BJ (cell line): Measurements from ENCODE around the gene ZDHHC18. TPM values are rescaled to one million over a fixed set of nuclear protein-coding genes. Genes with fewer than 3 reads are reported as not detected.

ENCODE experiments used
- CTCF ChIA-PET: fragments of 350-600 bp; formaldehyde crosslinking; extraction: SDS; loops from one replicate; lab custom pipeline; 2021; ENCODE audit warnings: antibody characterized with exemption, inconsistent platforms; lab: Yijun Ruan, JAX
- POLR2A ChIA-PET: fragments of 300-600 bp; sonication (Branson Sonifier 250); formaldehyde crosslinking; extraction: SDS; loops from one replicate; lab custom pipeline; 2021; ENCODE audit warnings: antibody characterized with exemption; lab: Charles Lee
- DNase-seq: peaks from one replicate; pipeline ENCODE4 v3.0.0-alpha.2; 2011; ENCODE audit warnings: low read depth
- H3K27me3 ChIP-seq: 2 replicates; pipeline ENCODE4 v1.6.0; 2011; ENCODE audit warnings: low read length; ENCODE audit not compliant: control insufficient read depth, insufficient read depth
- H3K36me3 ChIP-seq: 2 replicates; pipeline ENCODE4 v1.5.1; 2011; ENCODE audit warnings: low read length; ENCODE audit not compliant: control insufficient read depth, insufficient read depth
- H3K4me3 ChIP-seq: 2 replicates; pipeline ENCODE4 v1.5.1; 2011; ENCODE audit warnings: low read depth, mild to moderate bottlenecking, control low read depth, low read length
- polyA plus RNA-seq: library from polyadenylated mRNA; depleted of rRNA; stranded (reverse); fragments of >200 nt; gene quantifications from 2 replicates; pipeline ENCODE4 v1.2.3, GENCODE V29; 2011; rRNA removed
- small RNA-seq: library from RNA; depleted of rRNA; stranded (forward); fragments of <200 nt; gene quantifications from one replicate; pipeline ENCODE3, GENCODE V24; 2012; ENCODE audit warnings: low replicate concordance, low read depth; ENCODE audit not compliant: insufficient read length
- TF ChIP-seq, protein P1 (sequence below): IDR thresholded peaks from 2 replicates; pipeline ENCODE4 v1.5.1; 2011; ENCODE audit warnings: low read depth, mild to moderate bottlenecking, control low read depth, inconsistent platforms, low read length, moderate library complexity; ENCODE audit not compliant: insufficient read depth

The ZDHHC18 gene
- polyA plus RNA-seq, 1 experiment, result 42.1 TPM

DNA sequence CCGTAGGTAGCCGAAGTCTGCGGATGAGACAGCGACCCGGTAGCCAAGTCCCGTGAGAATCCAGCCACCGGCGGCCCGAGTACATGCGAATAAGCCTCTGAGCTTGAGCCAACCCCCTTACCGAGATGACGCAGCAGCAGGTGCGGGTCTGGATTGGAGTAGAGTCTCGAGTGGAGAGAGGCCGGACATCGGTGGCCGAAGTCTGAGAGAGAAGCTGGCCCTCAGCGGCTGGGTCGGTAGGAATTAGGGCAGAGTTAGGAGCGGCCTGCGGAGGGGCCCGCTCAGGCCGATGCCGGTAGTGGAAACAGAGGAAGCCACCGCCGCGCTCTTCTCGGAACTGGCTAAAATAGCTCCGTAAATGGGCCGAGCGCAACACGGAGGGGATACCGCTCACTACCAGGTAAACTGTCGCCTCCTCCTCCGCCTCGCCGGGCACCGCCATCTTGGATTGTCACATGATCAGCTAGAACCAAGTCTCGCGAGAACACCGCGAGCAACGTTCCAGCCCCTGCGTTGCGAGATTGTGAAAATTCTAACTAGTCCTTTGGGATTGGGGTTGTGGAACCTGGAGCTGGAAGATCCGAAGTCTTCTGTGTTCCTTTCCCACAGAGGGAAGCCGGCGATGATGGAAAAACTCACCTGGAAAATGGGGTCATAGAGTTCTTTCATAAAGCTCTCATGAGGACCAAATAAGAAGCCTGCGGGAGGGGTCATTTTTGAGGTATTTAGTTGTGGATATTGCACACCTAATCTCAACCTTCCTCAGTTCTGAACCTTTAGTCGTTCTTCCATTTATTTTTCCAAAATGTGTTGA lies 73.7 kb downstream of the ZDHHC18 start, which contains the start of gene GPATCH3:
GPATCH3 (minus strand) TSS at position 467 of the 814 bp plus-strand sequence; CDS start at position 442, 25 bp downstream.
- TF ChIP-seq, protein P1, sequence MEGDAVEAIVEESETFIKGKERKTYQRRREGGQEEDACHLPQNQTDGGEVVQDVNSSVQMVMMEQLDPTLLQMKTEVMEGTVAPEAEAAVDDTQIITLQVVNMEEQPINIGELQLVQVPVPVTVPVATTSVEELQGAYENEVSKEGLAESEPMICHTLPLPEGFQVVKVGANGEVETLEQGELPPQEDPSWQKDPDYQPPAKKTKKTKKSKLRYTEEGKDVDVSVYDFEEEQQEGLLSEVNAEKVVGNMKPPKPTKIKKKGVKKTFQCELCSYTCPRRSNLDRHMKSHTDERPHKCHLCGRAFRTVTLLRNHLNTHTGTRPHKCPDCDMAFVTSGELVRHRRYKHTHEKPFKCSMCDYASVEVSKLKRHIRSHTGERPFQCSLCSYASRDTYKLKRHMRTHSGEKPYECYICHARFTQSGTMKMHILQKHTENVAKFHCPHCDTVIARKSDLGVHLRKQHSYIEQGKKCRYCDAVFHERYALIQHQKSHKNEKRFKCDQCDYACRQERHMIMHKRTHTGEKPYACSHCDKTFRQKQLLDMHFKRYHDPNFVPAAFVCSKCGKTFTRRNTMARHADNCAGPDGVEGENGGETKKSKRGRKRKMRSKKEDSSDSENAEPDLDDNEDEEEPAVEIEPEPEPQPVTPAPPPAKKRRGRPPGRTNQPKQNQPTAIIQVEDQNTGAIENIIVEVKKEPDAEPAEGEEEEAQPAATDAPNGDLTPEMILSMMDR, result no peak
- Histone ChIP-seq H3K36me3 (peaks cover 4% of the 10 kb centered on the region), H3K27me3 (no peaks in the 10 kb centered on the region), H3K4me3 (peak within 1 kb of the TSS; percentile 82)
- POLR2A ChIA-PET, result interaction anchor here (1.0 to 2.3 kb wide), 2 partner anchors 10 to 21 kb away, joined by 3 to 16 read pairs; partner anchors contain the start of genes GPN2 and NUDC
- CTCF ChIA-PET, result interaction anchor here (0.7 to 1.8 kb wide), 7 partner anchors 10 to 100 kb away, joined by 3 to 7 read pairs (median 3); partner anchors contain the start of gene GPN2
- no peak for DNase-seq

DNA sequence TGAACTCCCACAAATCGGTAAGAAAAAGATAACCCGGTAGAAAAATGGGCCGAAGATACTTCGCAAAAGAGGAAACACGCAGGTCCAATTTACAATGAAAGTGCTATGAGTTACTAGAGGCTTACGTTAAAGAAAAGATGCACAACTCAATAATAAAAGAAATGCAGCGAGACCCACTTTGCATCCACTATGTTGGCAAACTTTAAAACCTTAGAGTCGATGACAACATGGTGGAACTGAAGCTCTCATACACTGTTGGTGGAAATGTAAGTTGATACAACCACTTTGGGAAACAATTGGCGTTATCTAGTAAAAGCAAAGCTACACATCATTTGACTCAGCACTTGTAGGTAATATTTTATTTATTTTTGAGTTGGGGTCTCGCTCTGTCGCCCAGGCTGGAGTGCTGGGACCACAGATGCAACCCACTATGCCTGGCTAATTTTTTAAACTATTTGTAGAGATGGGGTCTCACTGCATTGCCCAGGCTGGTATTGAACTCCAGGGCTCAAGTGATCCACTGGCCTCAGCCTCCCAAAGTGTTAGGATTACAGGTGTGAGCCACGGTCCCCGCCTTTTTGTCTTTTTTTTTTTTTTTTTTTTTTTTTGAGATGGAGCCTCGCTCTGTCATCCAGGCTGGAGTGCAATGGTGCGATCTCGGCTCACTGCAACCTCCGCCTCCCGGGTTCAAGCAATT lies 74.5 kb downstream of the ZDHHC18 start:
- POLR2A ChIA-PET, result interaction anchor here (1.0 to 2.3 kb wide), 2 partner anchors 11 to 21 kb away, joined by 3 to 16 read pairs; partner anchors contain the start of genes GPN2 and NUDC
- DNase-seq, result no peak
- H3K27me3 ChIP-seq, result no peaks in the 10 kb centered on the region
- TF ChIP-seq, protein P1, result no peak
- peak overlapping the region; percentile 82 for H3K4me3 ChIP-seq
- CTCF ChIA-PET, result interaction anchor here (0.7 to 1.8 kb wide), 5 partner anchors 11 to 100 kb away, joined by 3 to 7 read pairs (median 3); partner anchors contain the start of gene GPN2
- H3K36me3 ChIP-seq, result peaks cover 3% of the 10 kb centered on the region

Small RNA genes lying within 50 kb of the gene (small RNA-seq; reads per million reads assigned to genes)
- not detected for gene RN7SL165P

Other genes starting within 250 kb of the ZDHHC18 start
- gene ARID1A, start 130.7 kb upstream of the ZDHHC18 start, polyA plus RNA-seq, result 9.3 and 16.0 TPM in 2 replicates
- gene PIGV, start 38.7 kb upstream of the ZDHHC18 start, polyA plus RNA-seq, result 25.7 and 28.0 TPM in 2 replicates
- 0.20 TPM in 1 of 2 replicates, not detected in the other for gene SFN, start 36.5 kb downstream of the ZDHHC18 start, polyA plus RNA-seq
- 35.3 and 44.9 TPM in 2 replicates for gene GPN2, start 63.6 kb downstream of the ZDHHC18 start, polyA plus RNA-seq
- 5.7 and 12.2 TPM in 2 replicates for gene GPATCH3, start 73.8 kb downstream of the ZDHHC18 start, polyA plus RNA-seq
- gene NR0B2, start 87.3 kb downstream of the ZDHHC18 start, polyA plus RNA-seq, result not detected in 2 replicates
- 40.7 and 43.7 TPM in 2 replicates for gene NUDC, start 95.1 kb downstream of the ZDHHC18 start, polyA plus RNA-seq
- gene KDF1, start 133.8 kb downstream of the ZDHHC18 start, polyA plus RNA-seq, result 0.04 TPM in 1 of 2 replicates, not detected in the other
- 68.9 and 75.4 TPM in 2 replicates for gene TRNP1, start 167.0 kb downstream of the ZDHHC18 start, polyA plus RNA-seq
- 1.7 and 3.9 TPM in 2 replicates for gene TENT5B, start 186.2 kb downstream of the ZDHHC18 start, polyA plus RNA-seq